ENCODE measurements around the gene GOLGA8J.
"Not testable (repeated sequence)": the region's sequence is repeated elsewhere in the genome, so short reads cannot be mapped to it uniquely, and the experiment has no call there.

GOLGA8J gene, protein sequence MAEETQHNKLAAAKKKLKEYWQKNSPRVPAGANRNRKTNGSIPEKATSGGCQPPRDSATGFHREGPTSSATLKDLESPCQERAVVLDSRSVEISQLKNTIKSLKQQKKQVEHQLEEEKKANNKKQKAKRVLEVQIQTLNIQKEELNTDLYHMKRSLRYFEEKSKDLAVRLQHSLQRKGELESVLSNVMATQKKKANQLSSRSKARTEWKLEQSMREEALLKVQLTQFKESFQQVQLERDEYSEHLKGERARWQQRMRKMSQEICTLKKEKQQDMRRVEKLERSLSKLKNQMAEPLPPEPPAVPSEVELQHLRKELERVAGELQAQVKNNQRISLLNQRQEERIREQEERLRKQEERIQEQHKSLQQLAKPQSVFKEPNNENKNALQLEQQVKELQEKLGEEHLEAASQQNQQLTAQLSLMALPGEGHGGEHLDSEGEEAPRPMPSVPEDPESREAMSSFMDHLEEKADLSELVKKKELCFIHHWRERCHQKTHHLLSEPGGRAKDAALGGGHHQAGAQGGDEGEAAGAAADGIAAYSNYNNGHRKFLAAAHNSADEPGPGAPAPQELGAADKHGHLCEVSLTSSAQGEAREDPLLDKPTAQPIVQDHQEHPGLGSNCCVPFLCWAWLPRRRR

DNA sequence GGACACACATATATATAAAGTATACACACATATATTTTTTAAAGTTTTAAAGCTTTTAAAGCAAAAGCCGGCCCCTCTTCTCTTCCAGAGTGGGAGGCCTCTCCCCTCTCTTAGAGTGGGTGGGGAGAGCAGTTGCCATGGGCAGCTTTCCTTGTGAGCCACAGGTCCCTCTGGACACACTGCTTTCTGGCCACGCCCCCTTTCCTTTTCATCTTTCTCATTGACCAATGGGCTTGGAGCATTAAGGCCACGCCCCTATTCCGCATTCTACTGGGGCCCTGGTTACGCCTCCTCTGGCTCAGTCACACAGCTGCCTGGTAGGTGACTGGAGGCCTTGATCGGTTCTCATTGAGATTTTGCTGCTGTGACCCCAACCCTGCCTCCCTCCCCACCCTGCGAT, at the start of gene GOLGA8J:
TSS of gene GOLGA8J (plus strand) at position 301 of the 400 bp plus-strand sequence. CDS start at position 399, 98 bp downstream.
- not testable (repeated sequence) for DNase-seq

DNA sequence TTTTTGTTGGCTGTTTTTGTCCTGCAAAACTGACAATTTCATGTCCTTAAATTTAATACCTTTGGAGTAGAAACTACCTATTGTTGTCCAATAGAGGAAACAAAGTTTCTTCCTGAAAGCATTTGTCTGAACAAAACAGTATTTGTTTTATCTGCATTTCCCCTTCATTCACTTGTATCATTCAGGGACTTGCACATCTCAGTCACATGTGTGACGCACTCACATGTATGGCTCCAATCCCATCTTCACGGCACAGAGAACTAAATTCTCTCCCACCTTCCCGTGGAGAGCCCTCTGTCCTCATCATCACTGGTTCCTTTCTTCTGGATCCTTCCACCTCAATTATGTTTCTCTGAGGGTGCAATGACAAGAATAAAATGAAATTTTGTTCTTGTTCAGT, 49.5 kb upstream of the GOLGA8J start:
- DNase-seq, result no peak

- no peak for DNase-seq
Measured at GRCh38 chr15:30033763-30034162, 49.0 kb upstream of the GOLGA8J start.

DNA sequence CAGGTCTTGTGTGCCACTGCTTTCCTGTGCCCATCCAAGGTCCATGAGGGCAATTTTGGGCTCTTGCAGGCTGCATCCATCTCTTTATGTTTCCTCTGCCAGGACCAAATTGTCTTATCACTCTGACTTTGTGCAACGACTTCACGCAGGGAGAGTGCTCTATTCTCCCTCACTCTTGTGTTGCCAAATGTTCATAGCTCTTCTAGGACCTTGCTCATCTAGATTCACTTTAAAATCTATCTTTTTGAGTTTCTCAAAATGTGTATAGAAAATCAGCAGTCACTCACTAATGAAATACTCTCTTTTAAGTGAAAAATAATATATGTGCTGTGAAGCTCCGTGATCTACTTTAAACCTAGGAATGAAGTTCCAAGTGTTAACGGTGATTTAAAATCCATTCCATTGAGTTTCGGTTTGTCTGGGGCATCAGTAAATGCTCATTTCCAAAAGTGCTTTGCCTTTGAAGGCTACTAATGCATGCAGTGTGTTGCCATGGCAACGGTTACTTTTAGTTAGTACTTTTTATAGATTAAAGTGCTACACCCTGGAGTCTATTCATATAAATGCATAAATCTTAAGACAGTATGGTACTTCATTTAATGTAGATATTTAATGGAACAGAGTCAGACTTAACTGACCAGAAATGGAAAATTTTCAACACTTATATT, 46.6 kb upstream of the GOLGA8J start:
- DNase-seq, result no peak

- DNase-seq, result no peak
Measured at GRCh38 chr15:30038667-30039523, 43.9 kb upstream of the GOLGA8J start.

DNA sequence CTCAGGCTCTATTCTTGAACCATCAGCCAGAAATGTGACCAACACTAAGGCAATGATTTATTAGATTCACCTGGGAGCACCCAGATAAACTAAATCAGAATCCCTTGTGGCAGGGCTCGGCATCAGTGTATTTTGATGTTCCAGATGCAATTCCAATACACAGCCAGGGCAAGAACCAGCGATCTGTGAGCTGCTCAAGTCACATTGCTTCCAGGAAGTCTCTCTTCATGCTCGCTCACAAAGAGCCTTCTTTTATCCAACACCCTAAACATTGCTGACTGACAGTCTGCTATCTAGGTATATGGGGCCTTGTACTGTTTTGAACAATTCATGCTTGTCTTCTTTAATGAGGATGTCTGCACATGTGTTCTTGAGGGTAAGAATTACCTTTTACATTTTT, 40.9 kb upstream of the GOLGA8J start:
- DNase-seq, result no peak

GRCh38 chr15:30042556-30042955, 40.2 kb upstream of the GOLGA8J start:
- no peak for DNase-seq

GRCh38 chr15:30043211-30043655, 39.5 kb upstream of the GOLGA8J start:
- DNase-seq, result no peak

- no peak for DNase-seq
Measured at GRCh38 chr15:30044377-30044776, 38.4 kb upstream of the GOLGA8J start.

DNA sequence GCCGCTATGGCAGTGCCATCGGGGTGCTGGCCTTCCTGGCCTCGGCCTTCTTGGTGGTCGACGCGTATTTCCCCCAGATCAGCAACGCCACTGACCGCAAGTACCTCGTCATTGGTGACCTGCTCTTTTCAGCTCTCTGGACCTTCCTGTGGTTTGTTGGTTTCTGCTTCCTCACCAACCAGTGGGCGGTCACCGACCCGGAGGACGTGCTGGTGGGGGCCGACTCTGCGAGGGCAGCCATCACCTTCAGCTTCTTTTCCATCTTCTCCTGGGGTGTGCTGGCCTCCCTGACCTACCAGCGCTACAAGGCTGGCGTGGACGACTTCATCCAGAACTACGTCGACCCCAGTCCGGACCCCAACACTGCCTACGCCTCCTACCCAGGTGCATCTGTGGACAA, 37.9 kb upstream of the GOLGA8J start:
- not testable (repeated sequence) for DNase-seq

- not testable (repeated sequence) for DNase-seq
Measured at GRCh38 chr15:30045248-30046041, 37.3 kb upstream of the GOLGA8J start.

DNA sequence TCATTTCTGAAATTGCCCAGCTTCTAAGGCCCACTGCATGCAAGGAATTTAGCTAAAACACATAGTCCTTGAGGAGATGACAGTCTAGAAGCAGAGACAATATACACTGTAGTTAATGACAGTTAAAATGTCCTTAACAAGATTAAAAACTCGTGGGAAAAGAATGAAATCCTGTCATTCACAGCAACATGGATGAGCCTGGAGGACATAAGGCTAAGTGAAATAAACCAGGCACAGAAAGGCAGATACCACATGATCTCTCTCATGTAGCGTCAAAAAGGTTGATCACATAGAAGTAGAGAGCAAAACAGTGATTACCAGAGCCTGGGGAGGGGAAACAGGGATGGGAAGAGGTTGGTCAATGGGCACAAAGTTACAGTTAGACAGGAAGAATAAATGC, 36.3 kb upstream of the GOLGA8J start:
- DNase-seq, result no peak

- DNase-seq, result no peak
Measured at GRCh38 chr15:30055604-30056003, 27.2 kb upstream of the GOLGA8J start.

GRCh38 chr15:30056166-30056565, 26.6 kb upstream of the GOLGA8J start:
- no peak for DNase-seq

- DNase-seq, result no peak
Measured at GRCh38 chr15:30059771-30060170, 23.0 kb upstream of the GOLGA8J start.

- no peak for DNase-seq
Measured at GRCh38 chr15:30062881-30063280, 19.9 kb upstream of the GOLGA8J start.

DNA sequence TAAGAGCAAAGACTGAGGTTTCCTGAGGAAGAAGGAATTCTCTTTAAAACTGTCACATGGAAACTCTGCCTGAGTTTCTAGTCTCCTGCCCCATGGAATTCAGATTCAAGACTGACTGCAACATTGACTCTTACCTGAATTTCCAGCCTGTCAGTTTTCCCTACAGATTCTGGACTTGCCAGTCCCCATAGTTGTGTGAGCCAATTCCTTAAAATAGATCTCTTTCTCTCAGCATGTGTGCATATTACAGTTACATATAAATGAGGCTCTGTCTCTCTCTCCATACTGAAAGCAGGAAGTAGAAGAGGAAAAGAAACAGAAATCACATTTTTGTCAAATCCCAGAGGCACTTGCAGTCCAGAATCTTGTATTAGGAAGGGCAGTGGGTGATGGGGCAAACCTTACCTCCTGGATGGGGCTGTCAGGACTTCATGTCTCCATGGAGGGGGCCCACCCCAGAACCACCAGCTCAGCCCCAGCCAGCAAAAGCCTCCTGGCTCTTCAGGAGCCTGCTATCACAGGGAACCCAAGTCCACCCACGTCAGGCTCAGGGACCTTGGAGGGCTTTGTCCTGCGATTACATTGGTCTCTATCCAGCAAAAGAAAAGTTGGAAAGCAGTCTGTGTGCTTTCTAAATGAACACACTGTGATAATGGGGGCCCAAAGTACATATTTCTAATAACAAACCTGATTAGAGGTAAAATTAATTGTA, 18.8 kb upstream of the GOLGA8J start:
- DNase-seq, result no peak

GRCh38 chr15:30065025-30065801, 17.5 kb upstream of the GOLGA8J start:
- DNase-seq, result no peak

DNA sequence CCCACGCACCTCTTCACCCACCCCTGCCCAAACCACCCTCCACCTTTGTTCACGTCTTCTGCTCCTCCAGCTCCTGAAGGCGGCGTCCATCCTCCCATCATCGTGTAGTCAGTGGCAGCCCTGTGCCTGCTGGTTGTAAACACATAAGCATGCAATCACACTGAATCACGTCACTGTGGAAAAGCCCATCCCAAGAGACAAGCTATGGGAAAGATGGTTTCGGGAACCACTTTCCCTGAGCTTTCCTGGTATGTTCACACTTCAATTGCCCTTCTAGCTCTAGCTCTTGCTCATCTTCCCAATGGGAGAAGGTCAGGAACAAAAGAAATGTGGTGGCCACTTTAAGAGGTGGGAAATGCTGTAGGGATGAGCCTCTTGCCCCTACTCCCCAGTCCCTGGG, 14.4 kb upstream of the GOLGA8J start:
- no peak for DNase-seq

GRCh38 chr15:30072630-30073029, 10.1 kb upstream of the GOLGA8J start:
- no peak for DNase-seq
